OCI-LY1 (cell line): Measurements from ENCODE around the gene EPM2A.

Source experiments
- H2AFZ ChIP-seq: fragments of 200-600 bp; sonication (generic), shearing (Covaris generic); 2 replicates; pipeline ENCODE4 v1.6.0; 2014; ENCODE audit warnings: antibody characterized with exemption, mild to moderate bottlenecking, low read length
- H3F3A ChIP-seq: fragments of 200-600 bp; sonication (generic), shearing (Covaris generic); 2 replicates; pipeline ENCODE4 v1.6.0; 2014; ENCODE audit warnings: mild to moderate bottlenecking, antibody characterized with exemption, low read length, moderate library complexity; ENCODE audit not compliant: insufficient read depth
- H3K27ac ChIP-seq: fragments of 200-600 bp; sonication (generic); 2 replicates; pipeline ENCODE4 v1.5.1; 2014; ENCODE audit warnings: low read length, mixed run types, mild to moderate bottlenecking, low read depth; ENCODE audit not compliant: poor library complexity, severe bottlenecking
- H3K27me3 ChIP-seq: fragments of 200-600 bp; sonication (generic); 2 replicates; pipeline ENCODE4 v1.6.0; 2014; ENCODE audit warnings: antibody characterized with exemption, mild to moderate bottlenecking, low read length, moderate library complexity; ENCODE audit not compliant: insufficient read depth
- H3K36me3 ChIP-seq: fragments of 200-600 bp; sonication (generic); 2 replicates; pipeline ENCODE4 v1.6.1; 2014; ENCODE audit warnings: mild to moderate bottlenecking, antibody characterized with exemption, low read length, moderate library complexity, mixed read lengths; ENCODE audit not compliant: insufficient read depth
- H3K4me1 ChIP-seq: fragments of 200-600 bp; sonication (generic); 2 replicates; pipeline ENCODE4 v1.5.1; 2014; ENCODE audit warnings: mild to moderate bottlenecking, low read length, moderate library complexity; ENCODE audit not compliant: insufficient read depth, severe bottlenecking
- H3K4me2 ChIP-seq: fragments of 200-600 bp; sonication (generic), shearing (Covaris generic); 2 replicates; pipeline ENCODE4 v1.6.1; 2014; ENCODE audit warnings: low read length
- H3K4me3 ChIP-seq: fragments of 200-600 bp; sonication (generic); 2 replicates; pipeline ENCODE4 v1.5.1; 2014; ENCODE audit warnings: low read length, low read depth, mild to moderate bottlenecking, mixed read lengths; ENCODE audit not compliant: poor library complexity, severe bottlenecking
- H3K79me2 ChIP-seq: fragments of 200-600 bp; shearing (Covaris generic); 2 replicates; pipeline ENCODE4 v1.6.1; 2016; ENCODE audit warnings: mixed run types, low read length, mixed read lengths; ENCODE audit not compliant: insufficient read depth
- H3K9ac ChIP-seq: fragments of 200-600 bp; sonication (generic), shearing (Covaris generic); 2 replicates; pipeline ENCODE4 v1.6.1; 2014; ENCODE audit warnings: mild to moderate bottlenecking, low read length, mixed read lengths
- H3K9me2 ChIP-seq: fragments of 200-600 bp; sonication (generic), shearing (Covaris generic); 2 replicates; pipeline ENCODE4 v1.6.1; 2014; ENCODE audit warnings: low read depth, mild to moderate bottlenecking, low read length, mixed read lengths
- H3K9me3 ChIP-seq: fragments of 200-600 bp; shearing (Covaris generic); 2 replicates; pipeline ENCODE4 v1.6.1; 2014; ENCODE audit warnings: low read length, mixed read lengths
- H4K20me1 ChIP-seq: fragments of 200-600 bp; sonication (generic), shearing (Covaris generic); 2 replicates; pipeline ENCODE4 v1.6.0; 2016; ENCODE audit warnings: mild to moderate bottlenecking, low read length; ENCODE audit not compliant: insufficient read depth
- EZH2 ChIP-seq: fragments of 200-600 bp; sonication (generic), shearing (Covaris generic); IDR thresholded peaks from 2 replicates; pipeline ENCODE4 v1.8.0; 2017; ENCODE audit warnings: borderline replicate concordance, mixed run types, mild to moderate bottlenecking, antibody characterized with exemption, low read length, moderate library complexity, mixed read lengths
- TF ChIP-seq, protein P1 (sequence below): fragments of 200-600 bp; sonication (generic), shearing (Covaris generic); IDR thresholded peaks from 2 replicates; pipeline ENCODE4 v1.5.1; 2017; ENCODE audit warnings: mild to moderate bottlenecking, antibody characterized with exemption, low read length, moderate library complexity, mixed read lengths

Gene EPM2A

DNA sequence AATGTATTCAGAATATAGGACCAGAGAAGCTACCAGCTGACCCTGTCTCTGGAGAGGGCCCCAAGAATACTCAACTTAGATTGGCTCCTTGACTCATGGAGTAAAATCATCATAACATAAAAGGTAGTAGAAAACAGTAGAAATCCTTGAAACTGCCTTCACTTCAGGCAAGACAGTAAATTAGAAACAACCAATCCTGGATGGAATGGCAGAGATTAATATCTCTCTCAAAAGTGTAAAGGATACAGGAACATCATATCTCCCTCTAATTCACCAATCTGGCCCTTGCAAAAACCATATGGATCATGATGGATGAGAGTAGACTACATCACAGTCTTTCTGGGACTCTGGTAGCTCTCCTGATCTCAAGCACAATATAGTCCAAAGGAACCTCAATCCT lies 20.4 kb upstream of the EPM2A start:
- H3K4me1 ChIP-seq: no peaks in the 10 kb centered on the region
- no peaks in the 10 kb centered on the region for H4K20me1 ChIP-seq
- H3K9me2 ChIP-seq: no peaks in the 10 kb centered on the region
- no peak overlapping the region for H2AFZ ChIP-seq
- no peak overlapping the region for H3K4me3 ChIP-seq
- no peak for TF ChIP-seq EZH2
- TF ChIP-seq, protein P1, sequence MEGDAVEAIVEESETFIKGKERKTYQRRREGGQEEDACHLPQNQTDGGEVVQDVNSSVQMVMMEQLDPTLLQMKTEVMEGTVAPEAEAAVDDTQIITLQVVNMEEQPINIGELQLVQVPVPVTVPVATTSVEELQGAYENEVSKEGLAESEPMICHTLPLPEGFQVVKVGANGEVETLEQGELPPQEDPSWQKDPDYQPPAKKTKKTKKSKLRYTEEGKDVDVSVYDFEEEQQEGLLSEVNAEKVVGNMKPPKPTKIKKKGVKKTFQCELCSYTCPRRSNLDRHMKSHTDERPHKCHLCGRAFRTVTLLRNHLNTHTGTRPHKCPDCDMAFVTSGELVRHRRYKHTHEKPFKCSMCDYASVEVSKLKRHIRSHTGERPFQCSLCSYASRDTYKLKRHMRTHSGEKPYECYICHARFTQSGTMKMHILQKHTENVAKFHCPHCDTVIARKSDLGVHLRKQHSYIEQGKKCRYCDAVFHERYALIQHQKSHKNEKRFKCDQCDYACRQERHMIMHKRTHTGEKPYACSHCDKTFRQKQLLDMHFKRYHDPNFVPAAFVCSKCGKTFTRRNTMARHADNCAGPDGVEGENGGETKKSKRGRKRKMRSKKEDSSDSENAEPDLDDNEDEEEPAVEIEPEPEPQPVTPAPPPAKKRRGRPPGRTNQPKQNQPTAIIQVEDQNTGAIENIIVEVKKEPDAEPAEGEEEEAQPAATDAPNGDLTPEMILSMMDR: no peak
- no peak overlapping the region for H3K4me2 ChIP-seq
- H3K27me3 ChIP-seq: no peaks in the 10 kb centered on the region
- H3K9ac ChIP-seq: no peak overlapping the region
- no peaks in the 10 kb centered on the region for H3K36me3 ChIP-seq
- no peaks in the 10 kb centered on the region for H3K9me3 ChIP-seq
- H3K27ac ChIP-seq: no peak overlapping the region
- no peaks in the 10 kb centered on the region for H3K79me2 ChIP-seq
- no peaks in the 10 kb centered on the region for H3F3A ChIP-seq

DNA sequence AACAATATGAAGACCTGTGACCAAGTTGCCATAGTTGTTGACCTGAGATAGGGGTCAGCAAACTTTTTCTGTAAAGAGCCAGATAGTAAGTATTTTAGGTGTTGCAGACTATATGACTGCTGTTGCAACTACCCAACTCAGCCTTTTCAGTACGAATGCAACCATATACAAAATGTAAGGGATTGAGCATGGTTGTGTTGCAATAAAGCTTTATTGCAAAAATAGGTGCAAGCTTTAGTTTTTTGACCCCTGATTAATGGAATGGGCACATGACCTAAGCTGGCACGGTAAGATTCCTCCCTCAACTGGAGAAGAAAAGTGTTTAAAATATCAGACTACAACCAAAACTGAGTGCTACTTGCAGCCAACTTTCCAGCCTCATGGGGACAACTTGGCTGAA lies 17.3 kb upstream of the EPM2A start:
- no peaks in the 10 kb centered on the region for H4K20me1 ChIP-seq
- no peak for TF ChIP-seq EZH2
- TF ChIP-seq, protein P1: no peak
- no peak overlapping the region for H2AFZ ChIP-seq
- H3K9me3 ChIP-seq: no peaks in the 10 kb centered on the region
- no peak overlapping the region for H3K9ac ChIP-seq
- no peaks in the 10 kb centered on the region for H3K79me2 ChIP-seq
- H3K4me2 ChIP-seq: no peak overlapping the region
- no peaks in the 10 kb centered on the region for H3K36me3 ChIP-seq
- no peaks in the 10 kb centered on the region for H3F3A ChIP-seq
- no peak overlapping the region for H3K4me3 ChIP-seq
- H3K4me1 ChIP-seq: no peaks in the 10 kb centered on the region
- H3K27ac ChIP-seq: no peak overlapping the region
- H3K9me2 ChIP-seq: no peaks in the 10 kb centered on the region
- no peaks in the 10 kb centered on the region for H3K27me3 ChIP-seq

DNA sequence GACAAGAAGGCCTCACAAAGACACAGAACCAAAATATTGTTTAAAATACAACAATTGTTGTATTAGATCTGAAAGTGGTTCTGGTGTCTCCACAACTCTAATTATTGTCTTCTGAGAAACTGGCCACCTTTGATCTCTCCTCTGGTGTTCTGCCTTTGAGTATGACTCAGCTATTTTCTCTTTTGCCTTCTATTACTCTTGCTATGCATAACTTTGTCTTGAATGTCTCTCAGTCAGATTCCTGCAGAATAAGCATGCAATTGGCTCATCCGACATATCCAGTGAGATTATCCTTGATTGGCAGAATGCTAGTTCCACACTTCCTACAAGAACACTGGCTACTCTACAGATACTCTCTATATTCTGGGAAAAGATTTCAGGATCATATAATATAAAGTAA lies 14.3 kb upstream of the EPM2A start:
- Histone ChIP-seq H3K27ac (no peak overlapping the region), H2AFZ (no peak overlapping the region), H3K4me2 (no peak overlapping the region)

DNA sequence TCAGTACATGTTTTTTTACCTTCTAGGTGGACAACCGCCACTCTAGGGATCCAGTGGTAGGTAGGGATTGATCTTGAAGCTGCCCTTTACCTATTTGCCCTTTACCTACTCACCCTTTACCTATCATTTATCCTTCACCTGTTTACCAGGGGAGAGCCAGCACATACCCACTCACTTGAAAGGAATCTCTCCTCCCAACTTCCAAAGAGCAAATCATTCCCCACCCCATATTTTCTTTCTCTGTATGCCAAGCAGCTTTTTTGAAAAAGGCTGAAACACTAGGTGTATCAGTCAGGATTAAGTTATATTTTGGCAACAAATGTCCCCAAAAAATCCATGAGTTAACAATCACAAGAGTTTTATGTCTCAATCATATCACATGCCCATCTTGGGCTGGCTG lies 10.5 kb upstream of the EPM2A start:
- Histone ChIP-seq H3K27ac (no peak overlapping the region), H3K9ac (no peak overlapping the region), H3K27me3 (no peaks in the 10 kb centered on the region; the same call in 1 of the 2 replicates), H3K79me2 (no peaks in the 10 kb centered on the region), H3K4me2 (no peak overlapping the region), H2AFZ (no peak overlapping the region), H3K9me2 (no peaks in the 10 kb centered on the region), H3K9me3 (no peaks in the 10 kb centered on the region), H3K4me1 (no peaks in the 10 kb centered on the region), H3K36me3 (no peaks in the 10 kb centered on the region), H4K20me1 (no peaks in the 10 kb centered on the region), H3K4me3 (no peak overlapping the region), H3F3A (no peaks in the 10 kb centered on the region)
- TF ChIP-seq, protein P1: no peak
- no peak for TF ChIP-seq EZH2

More for the DNA sequence above, 14.3 kb upstream of the EPM2A start:
- Histone ChIP-seq H3K36me3 (no peaks in the 10 kb centered on the region), H3K9me2 (no peaks in the 10 kb centered on the region), H3K4me3 (no peak overlapping the region), H3K4me1 (no peaks in the 10 kb centered on the region), H4K20me1 (no peaks in the 10 kb centered on the region), H3K79me2 (no peaks in the 10 kb centered on the region), H3K9ac (no peak overlapping the region), H3F3A (no peaks in the 10 kb centered on the region), H3K27me3 (no peaks in the 10 kb centered on the region; the same call in 1 of the 2 replicates), H3K9me3 (no peaks in the 10 kb centered on the region)
- TF ChIP-seq EZH2: no peak
